A673 (cell line): Measurements from ENCODE around the gene SYNRG.

Source experiments
- EZH2 ChIP-seq: fragments of 200-600 bp; sonication (generic); IDR thresholded peaks from 2 replicates; pipeline ENCODE4 v1.6.1; 2017; ENCODE audit warnings: borderline replicate concordance, low read depth, mild to moderate bottlenecking, mixed read lengths, antibody characterized with exemption, low read length; ENCODE audit not compliant: poor library complexity, severe bottlenecking
- TF ChIP-seq, protein P1 (sequence below): fragments of 300-800, 200-600 bp; sonication (generic); conservative IDR thresholded peaks from 2 replicates; pipeline ENCODE4 v1.5.1; 2017; ENCODE audit warnings: low read depth, mild to moderate bottlenecking, antibody characterized with exemption, low read length, moderate library complexity, mixed read lengths

DNA sequence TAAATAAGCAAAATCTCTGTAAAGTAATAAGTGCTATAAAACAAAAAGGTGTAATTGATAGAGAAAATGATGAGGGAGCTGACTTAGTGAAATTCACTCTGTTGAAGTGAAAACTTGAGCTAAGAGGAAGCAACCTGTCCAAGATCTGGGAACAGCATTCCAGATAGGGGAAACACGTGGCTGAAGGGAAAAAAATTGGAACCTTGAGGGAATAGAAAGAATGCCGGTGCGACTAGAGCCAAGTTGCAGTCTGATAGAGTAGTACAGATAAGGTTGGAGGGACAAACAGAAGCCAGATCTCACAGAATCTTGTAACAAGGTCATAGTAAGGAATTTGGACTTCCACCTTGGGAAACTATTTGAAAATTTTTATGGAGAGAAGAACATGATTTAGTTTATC lies 34.7 kb upstream of the SYNRG start:
- TF ChIP-seq, protein P1, sequence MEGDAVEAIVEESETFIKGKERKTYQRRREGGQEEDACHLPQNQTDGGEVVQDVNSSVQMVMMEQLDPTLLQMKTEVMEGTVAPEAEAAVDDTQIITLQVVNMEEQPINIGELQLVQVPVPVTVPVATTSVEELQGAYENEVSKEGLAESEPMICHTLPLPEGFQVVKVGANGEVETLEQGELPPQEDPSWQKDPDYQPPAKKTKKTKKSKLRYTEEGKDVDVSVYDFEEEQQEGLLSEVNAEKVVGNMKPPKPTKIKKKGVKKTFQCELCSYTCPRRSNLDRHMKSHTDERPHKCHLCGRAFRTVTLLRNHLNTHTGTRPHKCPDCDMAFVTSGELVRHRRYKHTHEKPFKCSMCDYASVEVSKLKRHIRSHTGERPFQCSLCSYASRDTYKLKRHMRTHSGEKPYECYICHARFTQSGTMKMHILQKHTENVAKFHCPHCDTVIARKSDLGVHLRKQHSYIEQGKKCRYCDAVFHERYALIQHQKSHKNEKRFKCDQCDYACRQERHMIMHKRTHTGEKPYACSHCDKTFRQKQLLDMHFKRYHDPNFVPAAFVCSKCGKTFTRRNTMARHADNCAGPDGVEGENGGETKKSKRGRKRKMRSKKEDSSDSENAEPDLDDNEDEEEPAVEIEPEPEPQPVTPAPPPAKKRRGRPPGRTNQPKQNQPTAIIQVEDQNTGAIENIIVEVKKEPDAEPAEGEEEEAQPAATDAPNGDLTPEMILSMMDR, result no peak
- TF ChIP-seq EZH2, result no peak
